ENCODE data around the gene PIGZ.

PIGZ gene

DNA sequence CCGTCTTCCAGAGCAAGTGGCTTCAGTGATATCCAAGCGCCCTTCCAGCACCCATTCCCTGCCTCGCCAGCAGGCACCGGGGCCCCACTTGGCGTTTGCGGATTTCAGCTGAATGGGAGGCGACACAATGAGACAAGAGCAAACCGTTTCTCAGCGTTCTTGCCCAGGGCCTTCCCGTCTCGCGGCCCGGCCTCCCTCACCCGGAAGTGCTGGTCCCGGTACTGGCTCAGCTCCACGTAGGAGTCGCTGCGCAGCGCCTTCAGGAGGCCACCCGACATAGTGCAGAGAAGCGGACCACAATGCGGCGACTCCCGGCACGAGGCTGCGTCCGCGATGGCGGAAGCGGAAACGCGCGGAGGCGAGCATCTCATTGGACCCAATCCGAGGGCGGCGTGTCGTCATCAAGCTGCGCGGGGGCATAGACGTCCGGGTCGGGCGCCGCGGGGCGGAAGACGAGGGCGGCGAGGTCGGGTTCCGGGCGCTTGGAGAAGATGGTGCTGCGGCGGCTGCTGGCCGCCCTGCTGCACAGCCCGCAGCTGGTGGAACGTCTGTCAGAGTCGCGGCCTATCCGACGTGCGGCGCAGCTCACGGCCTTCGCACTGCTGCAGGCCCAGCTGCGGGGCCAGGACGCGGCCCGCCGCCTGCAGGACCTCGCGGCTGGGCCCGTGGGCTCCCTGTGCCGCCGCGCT lies 26.3 kb downstream of the PIGZ start, which contains the start of gene NCBP2:
NCBP2 (minus strand) TSS at position 303 of the 689 bp plus-strand sequence; CDS start at position 278, 25 bp downstream.
- DNase-seq = peak; percentile 100
- Mint-ChIP-seq H3K4me1 (peaks cover 47% of the 10 kb centered on the region), H3K9me3 (no peaks in the 10 kb centered on the region), H3K4me3 (peak within 1 kb of the TSS; percentile 93), H3K27ac (peak within 1 kb of the TSS; percentile 95), H3K27me3 (peaks cover 5% of the 10 kb centered on the region), H3K36me3 (peaks cover 41% of the 10 kb centered on the region)
- CTCF ChIA-PET = interaction anchor here (0.9 to 2.0 kb wide), 15 partner anchors 9 to 414 kb away, joined by 3 to 7 read pairs (median 4); partner anchors contain the start of gene SENP5

DNA sequence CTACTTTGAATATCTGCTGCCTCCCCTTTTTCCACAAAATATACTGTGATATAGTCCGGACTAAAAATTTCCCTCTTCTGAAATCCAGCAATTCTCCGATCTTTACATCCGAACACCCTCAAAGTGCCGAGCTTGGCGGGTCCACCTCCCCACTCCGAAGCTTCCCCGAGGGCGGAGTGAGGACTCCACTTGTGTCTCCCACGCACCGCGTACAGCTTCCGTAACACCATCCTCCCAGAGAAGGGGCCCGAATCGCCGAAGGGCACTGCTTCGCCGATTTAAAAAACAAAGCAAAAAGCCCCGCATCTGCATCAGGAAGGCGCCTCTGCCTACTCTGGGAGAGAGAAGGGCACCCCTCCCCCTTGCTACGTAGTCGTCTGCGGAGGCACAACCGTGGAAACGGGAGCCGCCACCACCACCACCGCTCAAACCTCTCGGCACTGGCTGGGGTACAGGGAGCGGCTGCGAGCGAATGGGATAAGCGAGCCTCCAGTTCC lies 26.9 kb downstream of the PIGZ start:
- Mint-ChIP-seq H3K36me3 (peaks cover 47% of the 10 kb centered on the region), H3K9me3 (no peaks in the 10 kb centered on the region), H3K4me3 (peak overlapping the region; percentile 93), H3K27ac (peak overlapping the region; percentile 95), H3K27me3 (peaks cover 5% of the 10 kb centered on the region), H3K4me1 (peaks cover 47% of the 10 kb centered on the region)
- DNase-seq = peak; percentile 73
- CTCF ChIA-PET = interaction anchor here (0.8 to 2.0 kb wide), 15 partner anchors 9 to 413 kb away, joined by 3 to 7 read pairs (median 4); partner anchors contain the start of genes CEP19 and PIGX

DNA sequence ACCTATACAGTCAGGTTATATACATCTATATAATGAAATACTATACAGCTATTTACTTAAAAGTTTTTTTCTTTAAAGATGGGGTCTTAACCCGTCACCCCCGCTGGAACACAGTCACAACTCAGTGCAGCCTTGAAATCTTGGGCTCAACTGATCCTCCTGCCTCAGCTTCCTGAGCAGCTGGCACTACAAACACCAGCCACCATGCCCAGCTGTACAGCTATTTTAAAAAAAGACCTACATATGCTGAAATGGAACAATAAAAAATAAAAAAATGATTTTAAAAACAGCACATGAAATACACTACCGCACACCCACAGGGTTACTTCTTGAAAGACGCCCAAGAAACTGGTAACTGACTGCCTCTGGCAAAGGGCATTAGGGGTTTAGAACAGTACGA lies 30.1 kb downstream of the PIGZ start:
- CTCF ChIA-PET = interaction anchor here (1.0 kb wide), 1 partner anchor 105 kb away, joined by 3 read pairs; no protein-coding TSS in a partner anchor
- H3K27me3 Mint-ChIP-seq = peaks cover 5% of the 10 kb centered on the region
- peaks cover 34% of the 10 kb centered on the region for H3K4me1 Mint-ChIP-seq
- peak overlapping the region; percentile 26 for H3K27ac Mint-ChIP-seq
- DNase-seq = no peak
- H3K36me3 Mint-ChIP-seq = peaks cover 60% of the 10 kb centered on the region
- H3K4me3 Mint-ChIP-seq = no peak overlapping the region
- H3K9me3 Mint-ChIP-seq = no peaks in the 10 kb centered on the region

DNA sequence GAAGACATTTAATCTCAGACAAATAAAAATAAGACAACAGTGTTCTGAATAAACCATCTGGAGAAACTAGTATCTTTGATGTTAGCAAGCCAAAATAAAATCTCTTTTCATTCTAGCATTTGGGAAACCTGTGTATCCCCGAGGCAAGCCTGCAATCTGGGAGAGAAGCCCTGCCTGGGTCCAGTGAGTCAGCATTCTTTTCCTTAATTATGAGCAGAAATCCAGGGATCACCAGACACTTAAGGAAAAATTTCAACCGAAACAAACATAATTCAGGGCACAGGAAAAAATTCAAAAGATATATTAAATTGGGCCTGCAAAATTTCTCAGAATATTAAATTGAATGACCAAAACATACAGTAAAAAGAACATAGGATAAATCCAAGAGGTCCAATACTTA lies 30.5 kb downstream of the PIGZ start:
- peaks cover 59% of the 10 kb centered on the region for H3K36me3 Mint-ChIP-seq
- CTCF ChIA-PET = interaction anchor here (1.0 kb wide), 1 partner anchor 105 kb away, joined by 3 read pairs; no protein-coding TSS in a partner anchor
- DNase-seq = no peak

DNA sequence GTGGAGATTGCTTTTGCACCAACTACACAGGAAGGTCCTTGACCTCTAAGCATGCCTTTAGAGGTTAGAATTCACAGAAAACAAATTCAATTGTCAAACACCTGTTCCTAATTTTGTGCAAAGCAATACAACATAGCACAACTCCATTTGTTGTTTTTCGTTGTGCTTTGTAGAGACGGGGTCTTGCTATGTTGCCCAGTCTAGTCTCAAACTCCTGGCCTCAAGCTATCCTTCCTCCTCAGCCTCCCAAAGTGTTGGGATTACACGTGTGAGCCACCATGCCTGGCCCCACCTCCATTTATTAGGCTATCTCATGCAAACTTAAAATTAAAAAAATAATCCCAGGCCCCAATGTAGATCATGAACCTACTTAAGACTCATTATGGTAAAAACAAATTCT lies 32.3 kb downstream of the PIGZ start:
- DNase-seq = no peak
- no peaks in the 10 kb centered on the region for H3K9me3 Mint-ChIP-seq
- H3K36me3 Mint-ChIP-seq = peaks cover 63% of the 10 kb centered on the region
- H3K4me1 Mint-ChIP-seq = peaks cover 22% of the 10 kb centered on the region
- no peaks in the 10 kb centered on the region for H3K27me3 Mint-ChIP-seq
- no peak overlapping the region for H3K27ac Mint-ChIP-seq
- CTCF ChIA-PET = no interaction called here
- no peak overlapping the region for H3K4me3 Mint-ChIP-seq

More for the DNA sequence above, 30.5 kb downstream of the PIGZ start:
- H3K9me3 Mint-ChIP-seq = no peaks in the 10 kb centered on the region
- H3K27ac Mint-ChIP-seq = peak overlapping the region; percentile 38
- H3K27me3 Mint-ChIP-seq = peaks cover 5% of the 10 kb centered on the region
- no peak overlapping the region for H3K4me3 Mint-ChIP-seq
- peaks cover 29% of the 10 kb centered on the region for H3K4me1 Mint-ChIP-seq

DNA sequence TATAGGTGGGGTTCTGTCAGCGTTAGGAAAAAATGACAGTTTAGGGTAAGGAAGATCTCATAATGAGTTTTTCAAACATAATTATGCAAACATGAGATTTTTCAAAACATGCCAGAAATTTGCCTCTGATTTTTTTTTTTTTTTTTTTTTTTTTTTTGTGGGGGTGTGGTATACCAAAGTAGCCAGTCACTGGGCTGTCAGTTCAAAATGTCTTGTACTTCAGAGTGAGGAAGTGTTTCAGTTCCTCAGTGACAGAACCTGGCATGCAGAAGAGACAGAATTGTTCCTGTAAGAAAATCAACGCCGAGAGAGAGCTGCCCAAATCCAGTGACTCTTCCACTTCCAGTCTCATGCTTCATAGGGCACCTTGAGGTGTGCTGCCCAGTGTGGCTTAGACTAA lies 36.0 kb downstream of the PIGZ start:
- DNase-seq = no peak
- no peak overlapping the region for H3K4me3 Mint-ChIP-seq
- no peaks in the 10 kb centered on the region for H3K27me3 Mint-ChIP-seq
- H3K27ac Mint-ChIP-seq = no peak overlapping the region
- H3K36me3 Mint-ChIP-seq = peaks cover 51% of the 10 kb centered on the region
- CTCF ChIA-PET = interaction anchor here (2.2 kb wide), 1 partner anchor 9 kb away, joined by 6 read pairs; the partner anchor contains the start of gene NCBP2
- H3K4me1 Mint-ChIP-seq = no peaks in the 10 kb centered on the region
- no peaks in the 10 kb centered on the region for H3K9me3 Mint-ChIP-seq

DNA sequence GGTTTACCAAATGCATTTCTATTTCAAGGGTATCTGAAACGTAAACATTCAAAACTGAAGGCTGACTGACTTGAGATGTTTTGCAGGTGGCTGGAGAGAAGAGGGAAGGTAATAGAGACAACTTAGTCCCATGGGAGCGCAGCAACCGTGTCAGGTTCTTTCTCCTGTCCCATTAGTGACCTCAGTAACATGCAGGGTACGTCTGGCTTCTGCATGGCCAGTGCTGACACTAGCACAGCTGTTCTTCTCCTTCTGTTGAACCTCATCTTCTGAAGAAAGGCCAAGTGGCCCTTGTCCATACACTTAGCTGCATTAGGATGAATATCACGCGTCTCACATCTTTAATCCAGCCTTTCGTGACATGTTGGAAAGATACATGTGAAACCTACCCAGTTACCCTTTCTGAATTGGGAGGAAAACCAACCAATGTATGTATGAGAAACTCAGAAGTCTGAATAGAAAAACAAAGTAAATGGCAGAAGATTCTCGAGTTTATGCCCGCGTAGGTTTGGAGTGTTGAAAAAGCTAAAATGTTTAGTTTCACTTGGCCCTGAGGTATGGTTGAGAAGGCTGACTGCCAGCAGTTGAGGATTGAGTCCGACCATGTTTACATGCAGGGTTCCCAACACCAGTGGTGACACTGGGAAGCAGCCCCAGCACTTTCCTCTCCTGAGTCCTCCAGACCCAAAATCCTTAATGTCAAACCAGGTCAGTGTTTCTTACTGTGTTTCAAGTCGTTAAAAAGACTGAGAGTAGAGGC lies 36.6 kb downstream of the PIGZ start:
- CTCF ChIA-PET = interaction anchor here (2.2 kb wide), 1 partner anchor 9 kb away, joined by 6 read pairs; the partner anchor contains the start of gene NCBP2
- Mint-ChIP-seq H3K27ac (no peak overlapping the region), H3K9me3 (no peaks in the 10 kb centered on the region)

DNA sequence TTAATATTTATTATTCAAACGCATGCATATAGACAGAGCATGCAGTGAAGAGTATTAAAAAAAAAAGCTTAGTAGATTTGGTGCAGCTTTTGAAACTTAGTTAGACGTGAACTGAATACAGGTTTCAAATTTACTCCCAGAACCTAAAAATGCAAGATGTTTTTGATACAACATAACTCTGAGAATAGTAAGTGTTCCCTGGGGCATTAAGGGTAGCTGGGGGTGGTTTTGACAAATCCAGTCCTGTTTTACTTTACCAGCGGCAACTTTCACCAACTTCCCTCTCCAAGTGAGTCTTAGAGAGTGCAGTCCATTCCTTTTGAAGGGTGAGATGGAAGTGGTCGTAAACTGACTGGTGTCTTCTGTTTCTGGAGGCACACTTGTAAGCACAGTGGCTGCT lies 37.5 kb downstream of the PIGZ start:
- H3K36me3 Mint-ChIP-seq = peaks cover 38% of the 10 kb centered on the region
- H3K27me3 Mint-ChIP-seq = no peaks in the 10 kb centered on the region
- H3K9me3 Mint-ChIP-seq = no peaks in the 10 kb centered on the region
- H3K4me1 Mint-ChIP-seq = no peaks in the 10 kb centered on the region
- CTCF ChIA-PET = interaction anchor here (0.6 to 2.2 kb wide), 2 partner anchors 10 to 894 kb away, joined by 3 to 6 read pairs; partner anchors contain the start of gene NCBP2
- DNase-seq = no peak
- no peak overlapping the region for H3K27ac Mint-ChIP-seq
- H3K4me3 Mint-ChIP-seq = no peak overlapping the region

More for the DNA sequence above, 36.6 kb downstream of the PIGZ start:
- H3K36me3 Mint-ChIP-seq = peaks cover 47% of the 10 kb centered on the region
- no peaks in the 10 kb centered on the region for H3K4me1 Mint-ChIP-seq
- no peak for DNase-seq
- H3K4me3 Mint-ChIP-seq = no peak overlapping the region
- H3K27me3 Mint-ChIP-seq = no peaks in the 10 kb centered on the region

DNA sequence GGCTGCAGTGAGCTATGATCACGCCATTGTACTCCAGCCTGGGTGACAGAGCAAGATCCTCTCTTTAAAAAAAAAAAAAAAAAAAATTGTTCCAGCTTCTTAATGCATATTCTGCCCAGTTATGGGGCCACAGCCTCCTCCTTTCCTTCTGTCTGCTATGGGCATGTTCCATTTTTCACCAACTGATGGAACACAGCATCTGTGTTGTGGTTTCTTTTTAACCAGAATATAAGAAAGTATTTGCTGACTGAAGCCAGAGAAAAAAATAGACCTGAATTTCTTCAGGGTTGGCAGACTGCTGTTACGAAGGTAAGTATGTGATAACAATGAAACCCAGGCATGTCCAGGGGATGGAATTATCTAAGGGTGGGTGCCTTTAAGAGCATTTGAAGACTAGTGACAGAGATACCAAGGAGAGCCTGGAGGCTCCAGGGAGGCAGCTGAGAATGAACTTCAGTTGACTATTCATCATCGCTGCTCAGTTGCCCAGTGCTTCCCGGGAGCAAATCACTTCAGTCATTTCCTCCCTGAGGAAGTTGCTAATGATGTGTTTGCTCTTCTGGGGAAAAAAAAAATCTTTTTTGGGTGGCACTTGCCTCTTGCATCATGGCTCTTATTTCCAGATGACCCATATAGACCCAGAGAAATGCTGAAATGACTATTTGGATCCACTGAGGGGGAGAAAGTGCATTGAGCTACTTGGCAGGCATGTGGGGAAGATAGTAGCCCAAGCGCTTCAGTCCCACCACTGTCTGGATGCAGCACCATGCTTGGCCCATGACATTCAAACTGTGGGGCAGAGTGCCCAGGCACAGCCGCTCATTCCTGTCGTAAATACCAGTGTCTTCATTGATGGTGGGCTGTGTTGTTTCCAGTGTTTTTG lies 40.8 kb downstream of the PIGZ start:
- Mint-ChIP-seq H3K27ac (no peak overlapping the region), H3K36me3 (peaks cover 21% of the 10 kb centered on the region), H3K27me3 (no peaks in the 10 kb centered on the region), H3K4me3 (no peak overlapping the region), H3K9me3 (no peaks in the 10 kb centered on the region), H3K4me1 (no peaks in the 10 kb centered on the region)
- CTCF ChIA-PET = no interaction called here
- no peak for DNase-seq

DNA sequence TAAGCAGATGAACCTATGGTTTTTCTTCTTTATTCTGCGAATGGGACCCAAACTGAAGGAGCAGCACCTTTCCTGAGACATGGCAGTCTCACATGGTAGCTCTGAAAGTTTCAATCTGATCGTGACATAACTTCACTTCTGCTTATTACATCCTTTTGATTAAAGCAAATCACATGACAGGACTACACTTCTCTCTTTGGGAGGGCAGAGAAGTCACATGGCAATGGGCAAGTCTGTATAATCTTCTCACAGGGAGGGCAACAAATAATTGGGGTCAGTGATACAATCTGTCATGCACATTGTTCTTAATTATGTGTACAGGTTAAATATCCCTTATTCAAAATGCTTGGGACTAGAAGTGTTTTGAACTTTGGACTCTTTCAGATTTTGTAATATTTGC lies 47.9 kb downstream of the PIGZ start:
- CTCF ChIA-PET = no interaction called here
- no peak overlapping the region for H3K27ac Mint-ChIP-seq
- no peaks in the 10 kb centered on the region for H3K27me3 Mint-ChIP-seq
- H3K4me1 Mint-ChIP-seq = no peaks in the 10 kb centered on the region
- peaks cover 6% of the 10 kb centered on the region for H3K9me3 Mint-ChIP-seq
- no peak overlapping the region for H3K4me3 Mint-ChIP-seq
- peaks cover 15% of the 10 kb centered on the region for H3K36me3 Mint-ChIP-seq
- no peak for DNase-seq

DNA sequence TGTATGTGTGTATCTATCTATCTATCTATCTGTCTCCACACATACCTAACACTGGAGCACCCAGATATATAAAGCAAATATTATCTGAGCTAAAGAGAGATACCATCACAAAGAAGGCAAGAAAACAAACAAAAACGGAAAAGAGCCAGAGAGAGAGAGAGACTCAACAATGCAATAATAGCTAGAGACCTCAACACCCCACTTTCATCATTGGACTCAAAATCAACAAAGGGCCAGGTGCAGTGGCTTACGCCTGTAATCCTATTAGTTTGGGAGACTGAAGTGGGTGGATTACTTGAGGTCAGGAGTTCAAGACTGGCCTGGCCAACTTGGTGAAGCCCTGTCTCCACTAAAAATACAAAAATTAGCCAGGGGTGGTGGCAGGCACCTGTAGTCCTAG lies 49.7 kb downstream of the PIGZ start:
- DNase-seq = no peak
- no peak overlapping the region for H3K4me3 Mint-ChIP-seq
- H3K27me3 Mint-ChIP-seq = no peaks in the 10 kb centered on the region
- peak overlapping the region; percentile 70 for H3K27ac Mint-ChIP-seq
- CTCF ChIA-PET = interaction anchor here (0.8 kb wide), 1 partner anchor 10 kb away, joined by 3 read pairs; no protein-coding TSS in a partner anchor
- no peaks in the 10 kb centered on the region for H3K4me1 Mint-ChIP-seq
- peaks cover 6% of the 10 kb centered on the region for H3K9me3 Mint-ChIP-seq
- peaks cover 25% of the 10 kb centered on the region for H3K36me3 Mint-ChIP-seq

DNA sequence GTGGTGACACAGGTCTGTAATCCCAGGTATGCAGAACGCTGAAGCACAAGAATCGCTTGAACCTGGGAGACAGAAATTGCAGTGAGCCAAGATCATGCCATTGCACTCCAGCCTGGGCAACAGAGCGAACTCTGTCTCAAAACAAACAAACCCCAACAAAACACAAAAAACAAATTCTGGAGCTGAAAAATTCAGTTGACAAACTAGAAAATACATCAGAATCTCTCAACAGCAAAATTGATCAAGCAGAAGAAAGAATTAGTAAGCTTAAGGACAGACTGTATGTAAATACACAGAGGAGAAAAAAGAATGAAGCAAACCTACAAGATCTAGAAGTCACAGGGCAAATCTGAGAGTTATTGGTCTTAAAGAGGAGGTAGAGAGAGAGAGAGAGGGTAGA lies 51.6 kb downstream of the PIGZ start:
- no peak overlapping the region for H3K27ac Mint-ChIP-seq
- peaks cover 6% of the 10 kb centered on the region for H3K9me3 Mint-ChIP-seq
- H3K4me1 Mint-ChIP-seq = no peaks in the 10 kb centered on the region
- CTCF ChIA-PET = no interaction called here
- no peak overlapping the region for H3K4me3 Mint-ChIP-seq
- DNase-seq = no peak
- no peaks in the 10 kb centered on the region for H3K27me3 Mint-ChIP-seq
- H3K36me3 Mint-ChIP-seq = peaks cover 30% of the 10 kb centered on the region

DNA sequence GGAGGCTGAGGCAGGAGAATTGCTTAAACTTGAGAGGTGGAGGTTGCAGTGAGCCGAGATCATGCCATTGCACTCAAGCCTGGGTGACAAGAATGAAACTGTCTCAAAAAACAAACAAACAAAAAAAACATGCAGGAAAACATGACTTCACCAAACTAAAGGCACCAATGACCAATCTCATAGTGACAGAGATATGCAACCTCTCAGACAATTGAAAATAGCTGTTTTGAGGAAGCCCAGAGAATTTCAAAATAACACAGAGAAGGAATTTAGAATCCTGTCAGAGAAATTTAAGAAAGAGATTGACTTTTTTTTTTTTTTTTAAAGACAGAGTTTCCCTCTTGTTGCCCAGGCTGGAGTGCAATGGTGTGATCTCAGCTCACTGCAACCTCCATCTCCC lies 52.4 kb downstream of the PIGZ start:
- Mint-ChIP-seq H3K27ac (no peak overlapping the region), H3K4me3 (no peak overlapping the region), H3K36me3 (peaks cover 31% of the 10 kb centered on the region), H3K9me3 (peaks cover 6% of the 10 kb centered on the region), H3K27me3 (no peaks in the 10 kb centered on the region), H3K4me1 (no peaks in the 10 kb centered on the region)
- CTCF ChIA-PET = no interaction called here
- no peak for DNase-seq
